NCI-H1417 treated with DMSO at 0.1 percent for 48 hours (cell line): Measurements from ENCODE around the gene PKM.

Source experiments
- DNase-seq: peaks from one replicate; lab custom pipeline; 2025; lab: John Stamatoyannopoulos, UW

The PKM gene

DNA sequence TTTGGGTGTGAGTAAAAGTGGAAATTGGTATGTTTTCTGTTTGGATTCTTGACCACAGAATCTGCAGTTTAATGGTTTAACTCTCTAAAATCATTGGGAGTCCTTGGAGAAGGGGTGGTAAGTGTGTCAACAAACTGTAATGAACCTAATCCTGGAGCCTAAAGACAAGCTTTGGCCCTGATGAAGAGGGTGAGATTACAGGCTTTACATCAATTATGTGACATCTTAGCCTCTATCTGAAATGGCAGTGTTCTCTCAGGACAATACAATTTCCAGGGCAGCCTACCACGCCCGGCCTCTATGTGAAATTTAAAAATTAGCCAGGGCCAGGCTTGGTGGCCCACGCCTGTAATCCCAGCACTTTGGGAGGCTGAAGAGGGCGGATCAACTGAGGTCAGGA is 4.3 kb upstream of the PKM start:
- no peak for DNase-seq

DNA sequence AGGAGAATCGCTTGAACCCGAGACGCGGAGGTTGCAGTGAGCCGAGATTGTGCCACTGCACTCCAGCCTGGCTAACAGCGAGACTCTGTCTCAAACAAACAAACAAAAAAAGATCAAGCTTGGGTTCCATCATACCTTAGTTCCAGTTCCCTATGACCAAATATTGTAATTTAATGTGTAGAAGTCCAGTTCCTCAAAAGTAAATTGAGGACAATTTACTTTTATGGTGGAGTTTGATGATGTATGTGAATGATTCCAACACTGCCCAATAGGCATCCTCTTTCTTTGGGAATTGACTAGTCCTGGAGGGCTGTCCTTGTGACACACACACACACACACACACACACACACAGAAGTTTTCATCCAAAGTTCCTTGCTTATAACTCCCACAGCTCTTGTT is 2.8 kb upstream of the PKM start:
- DNase-seq: no peak

DNA sequence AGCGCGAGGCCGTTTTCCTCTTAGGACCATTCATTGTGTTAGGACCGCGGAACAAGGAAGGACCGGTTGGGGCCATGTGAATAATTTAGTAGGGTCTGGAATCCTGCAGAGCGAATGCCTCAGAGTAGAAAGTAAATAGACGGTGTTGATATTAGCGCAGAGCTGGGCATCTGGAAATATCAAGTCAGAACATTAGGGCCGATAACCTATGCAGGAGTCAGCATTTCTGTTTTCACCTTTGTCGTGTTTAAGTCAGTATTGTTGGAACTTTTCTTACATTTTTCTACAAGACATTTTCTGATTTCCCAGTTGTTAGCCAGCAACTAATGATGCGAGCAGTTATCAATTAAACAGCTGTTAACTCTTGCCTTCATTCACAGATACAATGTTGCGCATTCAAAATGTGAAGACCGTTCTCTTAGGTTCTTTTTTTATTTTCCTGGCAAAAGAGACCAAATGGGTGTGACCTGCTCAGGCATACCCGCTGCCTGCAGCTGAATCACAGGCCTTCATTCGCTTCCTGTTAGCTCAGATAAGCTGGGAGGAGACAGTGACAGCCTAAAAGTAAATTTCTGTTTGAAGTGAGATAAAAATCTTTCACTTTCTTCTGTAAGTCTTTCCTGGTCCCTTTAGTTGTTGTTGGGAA is 966 bp upstream of the PKM start:
- DNase-seq: no peak

DNA sequence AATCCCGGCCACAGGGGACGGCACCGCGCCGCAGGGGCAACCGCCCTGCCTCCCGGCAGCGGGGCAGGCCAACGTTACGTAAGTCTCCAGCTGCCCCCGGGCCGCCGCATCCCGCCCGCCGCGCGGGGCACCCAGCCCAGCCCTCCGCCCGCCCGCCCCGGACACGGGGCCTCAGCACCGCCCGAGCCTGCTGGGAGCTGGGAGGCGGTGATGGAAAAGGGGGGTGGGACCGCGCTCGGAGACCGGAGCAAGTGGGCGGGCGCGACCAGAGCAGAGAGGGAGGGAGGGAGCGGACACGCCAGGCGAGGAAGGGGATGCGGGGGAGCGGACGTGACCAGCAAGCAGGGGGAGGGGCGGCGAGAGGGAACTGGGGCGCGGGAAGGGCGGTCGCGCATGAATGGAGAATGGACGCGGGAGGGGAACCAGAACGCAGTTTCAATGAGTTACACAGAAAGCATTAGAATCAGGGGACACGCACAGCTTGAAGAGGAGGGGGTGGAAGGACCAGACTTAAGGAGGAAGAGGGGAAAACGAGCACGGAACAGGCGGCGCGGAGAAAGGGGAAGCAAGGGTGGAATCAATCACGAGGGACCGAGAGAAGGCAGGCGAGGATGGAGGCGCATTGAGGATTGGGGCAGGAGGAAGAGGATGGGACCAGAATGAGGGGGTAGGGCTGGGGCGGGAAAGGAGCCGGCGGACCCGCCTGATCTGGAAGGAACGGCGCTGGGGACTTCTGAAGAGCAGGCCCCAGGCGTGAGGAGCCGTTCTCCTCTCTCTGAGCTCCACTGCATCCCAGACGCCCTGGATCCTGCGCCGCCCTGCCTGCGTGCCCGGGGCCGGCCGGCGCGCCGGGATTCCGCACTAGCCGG is 559 bp downstream of the PKM start:
- peak; percentile 51 for DNase-seq

DNA sequence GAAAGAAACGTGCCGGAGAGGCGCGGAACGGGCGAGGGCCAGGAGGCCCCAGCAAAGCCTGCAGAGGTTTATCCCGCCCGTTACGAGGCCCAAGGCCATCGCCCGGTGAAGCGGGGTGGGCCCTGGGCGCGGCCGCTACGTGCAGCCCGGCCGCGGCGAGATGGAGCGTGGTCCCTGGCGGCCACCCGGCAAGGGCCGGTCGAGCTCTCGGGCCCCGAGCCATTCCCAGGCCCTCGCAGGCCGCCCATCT is 1.1 kb downstream of the PKM start:
- no peak for DNase-seq

DNA sequence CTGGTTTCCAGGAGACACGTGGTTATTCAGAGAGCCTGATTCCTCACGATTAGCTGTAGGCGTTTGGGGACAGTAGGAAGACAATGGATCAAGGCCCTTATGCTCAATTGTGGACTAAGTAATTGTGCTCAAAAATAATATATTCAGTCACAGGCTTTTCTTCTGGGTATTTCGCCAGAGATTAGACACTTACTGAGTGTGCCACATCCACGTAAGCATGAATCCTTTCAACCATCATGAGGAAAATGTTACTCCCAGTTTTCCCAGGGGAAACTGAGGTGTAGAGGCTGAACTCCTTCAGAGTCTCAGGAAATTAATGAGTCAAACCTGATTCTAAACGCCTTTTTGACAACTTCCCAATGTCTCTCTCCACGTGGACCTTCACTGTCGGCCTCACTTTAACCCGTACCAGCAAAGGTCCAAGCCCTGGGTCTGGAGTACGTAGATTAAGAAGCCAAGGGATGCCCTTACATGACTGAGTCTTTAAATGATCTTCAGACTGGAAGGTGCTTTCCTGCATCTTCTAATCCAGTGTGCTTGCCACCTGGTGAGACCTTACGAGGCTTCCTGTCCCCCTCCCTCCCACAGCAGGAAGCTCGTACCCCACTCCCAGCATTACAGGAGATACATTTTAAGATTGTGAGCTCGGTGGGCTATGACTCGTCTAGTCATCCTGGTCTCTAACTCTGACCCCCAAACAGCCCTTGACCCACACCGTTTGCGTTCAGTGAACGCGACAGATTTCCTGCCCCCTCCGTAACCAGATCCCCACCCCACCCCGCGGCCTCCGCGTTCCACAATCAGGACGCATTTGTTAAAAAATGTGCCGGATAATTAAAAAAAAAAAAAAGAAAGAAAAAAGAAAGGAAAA is 1.7 kb downstream of the PKM start:
- no peak for DNase-seq

DNA sequence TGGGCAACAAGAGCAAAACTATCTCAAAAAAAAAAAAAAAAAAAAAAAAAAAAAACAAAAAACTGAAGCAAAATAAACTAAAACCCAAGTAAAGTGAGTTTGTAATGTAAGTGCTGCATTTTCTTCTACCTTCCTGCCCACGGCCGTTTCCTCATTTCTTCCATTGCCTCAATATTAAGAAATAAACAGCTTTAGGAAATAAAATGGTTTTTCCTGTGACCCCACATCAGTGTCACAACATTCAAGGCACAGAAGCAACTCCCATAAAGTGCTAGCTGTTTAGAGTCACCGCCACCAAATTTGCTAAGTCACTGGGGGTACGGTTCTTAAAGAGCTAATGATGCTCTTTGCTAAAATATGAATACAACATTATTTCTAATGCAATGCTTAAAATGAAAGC is 3.3 kb downstream of the PKM start:
- DNase-seq: no peak

DNA sequence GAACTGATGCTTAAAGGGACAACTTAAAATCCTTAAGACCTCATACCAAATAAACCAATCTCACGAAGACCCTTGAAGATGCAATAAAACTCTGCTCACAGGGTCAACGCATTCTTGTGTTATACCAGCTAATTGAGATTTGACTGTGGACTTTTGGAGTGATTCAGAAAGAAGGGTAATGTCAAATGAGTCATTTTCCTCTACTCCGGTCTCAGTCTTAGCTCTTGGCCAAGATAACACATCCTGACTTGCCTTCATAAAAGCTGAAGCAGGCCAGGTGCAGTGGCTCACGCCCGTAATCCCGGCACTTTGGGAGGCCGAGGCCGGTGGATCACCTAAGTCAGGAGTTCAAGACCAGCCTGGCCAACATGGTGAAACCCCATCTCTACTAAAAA is 3.8 kb downstream of the PKM start:
- DNase-seq: no peak

DNA sequence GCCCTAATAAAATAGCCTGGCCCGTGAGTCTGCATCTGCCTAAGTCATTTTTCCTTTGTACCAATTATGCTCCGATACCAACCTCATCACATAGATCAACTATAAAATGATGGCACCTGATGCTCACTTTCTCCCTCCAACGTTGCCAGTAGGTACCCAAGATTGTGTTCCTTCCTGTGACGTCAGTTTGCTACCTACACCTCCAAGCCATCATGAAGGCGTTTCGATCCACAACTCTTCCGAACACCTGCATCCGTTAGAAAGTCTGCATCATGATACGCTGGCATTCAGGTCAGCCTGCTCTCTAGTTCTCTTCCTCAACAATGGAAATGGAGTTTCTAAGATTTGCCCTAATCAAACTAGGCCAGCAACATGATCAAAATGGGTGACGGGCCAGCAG is 7.7 kb downstream of the PKM start:
- DNase-seq: no peak

DNA sequence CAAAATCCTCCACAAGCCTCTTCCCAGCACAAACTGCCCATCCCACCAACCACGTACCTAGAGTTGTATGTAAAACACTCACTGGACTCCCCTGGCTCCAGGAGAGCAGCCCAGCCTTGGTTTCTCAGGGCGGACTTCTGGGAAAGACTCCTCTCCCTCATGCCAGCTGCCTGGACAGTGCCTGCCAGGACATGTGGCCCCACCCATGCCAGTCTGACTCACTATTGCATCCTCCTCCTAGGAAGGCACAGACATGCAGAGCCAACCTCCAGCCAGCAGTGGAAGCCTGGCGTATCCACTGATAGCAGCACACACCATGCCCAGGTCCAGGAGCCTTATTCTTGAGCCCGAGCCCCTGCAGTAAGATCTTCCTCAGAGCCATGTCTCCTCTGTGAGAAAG is 8.6 kb downstream of the PKM start:
- no peak for DNase-seq

DNA sequence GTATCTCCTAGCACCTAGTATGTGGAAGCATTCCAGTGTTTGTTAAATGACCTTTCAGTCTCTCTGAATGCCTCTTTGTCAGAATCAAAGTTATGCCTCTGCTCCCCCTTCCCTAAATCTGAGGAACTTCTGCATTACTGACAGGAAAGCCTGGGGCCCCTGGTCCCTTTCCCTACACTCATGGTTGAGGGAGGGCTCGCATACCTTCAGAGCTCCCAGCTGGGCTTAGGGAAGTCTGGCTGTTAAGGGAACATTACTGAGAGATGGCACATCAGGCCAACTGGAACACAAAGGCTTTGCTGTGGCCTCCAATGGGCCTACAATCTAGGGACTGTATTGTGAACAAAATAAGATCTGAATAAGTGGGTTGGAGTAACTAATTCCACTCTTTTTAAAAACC is 10.3 kb downstream of the PKM start:
- DNase-seq: no peak

DNA sequence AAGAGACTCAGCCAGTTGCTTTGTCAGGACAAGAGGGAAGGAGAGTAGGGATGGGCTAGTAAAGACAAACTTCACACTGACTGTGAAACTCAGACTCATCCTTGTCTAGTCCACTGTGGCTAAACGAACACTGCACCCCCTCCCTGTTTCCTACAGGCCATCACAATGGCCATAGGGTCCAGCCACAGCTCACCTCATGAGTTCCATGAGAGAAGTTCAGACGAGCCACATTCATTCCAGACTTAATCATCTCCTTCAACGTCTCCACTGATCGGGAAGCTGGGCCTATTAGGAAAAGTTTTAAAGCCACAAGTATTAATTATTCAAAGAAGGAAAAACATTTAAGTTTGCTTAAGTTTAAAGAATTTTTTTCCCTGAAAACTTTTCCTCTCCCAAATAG is 13.8 kb downstream of the PKM start:
- DNase-seq: no peak

DNA sequence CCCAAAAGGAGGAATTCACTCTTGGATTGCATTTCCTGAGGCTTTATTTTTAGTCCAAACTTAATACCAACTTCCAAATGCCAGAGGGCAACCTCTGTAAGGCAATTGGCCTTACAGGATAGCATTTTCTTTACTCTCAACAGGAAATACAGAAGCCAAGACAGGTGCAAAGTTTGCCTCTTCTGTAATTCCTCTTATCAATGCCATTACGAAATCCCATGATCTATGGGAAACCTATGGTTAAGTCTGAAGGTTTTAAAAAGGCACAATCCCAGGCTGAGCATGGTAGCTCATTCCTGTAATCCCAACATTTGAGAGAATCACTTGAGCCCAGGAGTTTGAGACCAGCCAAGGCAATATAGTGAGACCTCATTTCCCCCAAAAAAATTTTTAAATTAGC is 14.9 kb downstream of the PKM start:
- DNase-seq: no peak

DNA sequence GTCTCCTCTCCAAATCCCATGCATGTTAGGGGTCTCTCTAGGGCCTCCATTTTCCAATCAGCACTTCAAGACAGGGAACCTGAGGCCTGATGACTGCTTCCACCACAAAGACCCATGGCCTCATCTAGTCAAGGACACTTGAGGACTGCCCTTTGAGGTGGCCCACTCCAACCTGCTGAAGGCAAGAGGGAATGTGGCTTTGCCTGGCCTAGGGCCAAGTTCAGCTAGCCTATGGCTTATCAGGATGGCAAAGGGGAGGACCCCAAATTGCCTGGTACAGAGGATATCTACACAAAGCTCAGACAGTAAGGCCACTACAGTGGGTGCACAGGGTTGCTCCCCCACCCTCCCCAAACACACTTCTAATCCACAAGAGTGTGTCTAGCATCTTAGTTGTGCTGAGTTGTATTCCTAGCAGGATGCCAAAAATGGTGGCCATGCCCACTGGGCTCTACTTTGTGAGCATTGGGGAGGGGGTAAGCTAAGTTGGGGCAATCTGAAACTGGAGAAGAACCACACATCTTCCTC is 23.4 kb downstream of the PKM start:
- DNase-seq: no peak

DNA sequence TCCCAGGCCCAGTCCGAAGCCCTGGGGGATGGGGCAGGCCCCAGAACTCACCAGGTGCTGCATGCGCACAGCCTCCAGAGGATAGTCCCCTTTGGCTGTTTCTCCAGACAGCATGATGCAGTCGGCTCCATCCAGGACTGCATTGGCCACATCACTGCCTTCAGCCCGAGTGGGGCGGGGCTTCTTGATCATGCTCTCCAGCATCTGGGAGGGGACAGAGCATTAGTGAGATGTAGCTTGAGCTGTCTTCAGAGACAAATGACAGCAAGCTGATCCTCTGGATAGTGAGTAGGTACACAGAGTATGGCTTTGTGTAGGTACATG is 24.4 kb downstream of the PKM start:
- no peak for DNase-seq

DNA sequence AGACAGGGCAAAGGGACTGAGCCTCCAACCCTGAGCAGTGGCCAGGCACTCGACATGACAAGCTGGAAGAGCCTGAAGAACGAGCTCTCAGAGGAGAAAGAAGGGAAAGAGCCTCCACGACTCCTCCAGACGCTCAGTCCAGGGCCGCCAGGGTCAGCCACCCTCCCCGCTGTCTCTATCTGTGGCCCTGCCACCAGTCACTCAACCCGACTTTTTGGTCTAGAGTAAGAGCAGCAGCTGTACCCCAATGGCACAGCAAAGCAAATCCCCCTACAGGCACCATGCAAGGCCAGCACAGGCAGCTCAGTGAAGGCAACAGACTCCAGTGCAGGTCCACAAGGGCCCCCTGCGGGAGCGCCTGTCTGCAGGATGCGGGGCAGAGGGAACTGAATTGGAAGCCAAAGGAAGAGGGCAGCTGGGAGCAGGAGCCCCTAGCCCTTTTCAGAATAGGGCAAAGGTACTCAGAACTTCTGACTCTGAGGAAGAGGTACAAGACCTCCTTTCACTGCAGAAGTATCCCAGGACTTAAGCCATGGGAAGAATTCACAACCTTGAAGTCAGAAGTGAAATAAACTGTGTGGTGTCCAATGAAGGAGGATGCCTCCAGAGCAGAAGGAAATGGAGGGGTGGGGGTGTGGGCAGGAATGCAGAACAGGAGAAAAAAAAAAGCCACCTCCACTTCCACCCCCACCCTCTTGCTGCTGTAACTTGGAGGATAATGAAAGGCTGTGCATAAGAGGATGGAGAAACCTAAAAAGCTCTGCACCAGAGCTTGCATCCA is 24.9 kb downstream of the PKM start:
- DNase-seq: no peak

DNA sequence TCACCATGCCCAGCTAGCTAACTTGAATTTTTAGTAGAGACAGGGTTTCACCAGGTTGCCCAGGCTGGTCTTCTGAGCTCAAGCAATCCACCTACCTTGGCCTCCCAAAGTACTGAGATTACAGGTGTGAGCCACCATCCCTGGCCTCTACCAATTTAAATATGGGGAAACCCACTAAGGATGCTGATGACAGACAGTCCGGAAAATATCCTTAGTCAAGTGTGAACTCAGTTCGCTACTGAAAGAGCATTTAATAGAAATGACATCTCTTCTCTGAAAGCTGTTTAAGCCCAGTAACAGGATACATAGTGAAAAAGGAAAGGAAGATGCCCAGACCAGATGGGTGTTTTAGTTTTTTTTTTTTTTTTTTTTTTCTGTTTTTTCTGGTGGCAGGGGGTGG is 25.7 kb downstream of the PKM start:
- DNase-seq: no peak

DNA sequence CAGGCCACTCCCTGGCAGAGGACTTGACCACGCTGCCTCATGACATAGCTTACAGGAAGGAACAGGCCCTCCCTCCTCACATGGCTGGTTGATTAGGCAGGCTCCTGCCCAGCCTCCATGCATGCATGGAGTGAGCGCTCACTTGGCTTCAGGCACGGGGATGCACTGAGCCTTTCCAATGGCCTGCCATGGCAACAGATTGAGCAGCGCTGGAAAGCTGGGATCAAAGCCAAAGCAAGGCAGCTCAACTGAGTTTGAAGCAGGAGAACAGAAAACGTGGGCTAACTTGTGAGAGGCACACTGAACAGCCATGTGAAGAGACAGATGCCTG is 27.5 kb downstream of the PKM start:
- no peak for DNase-seq

DNA sequence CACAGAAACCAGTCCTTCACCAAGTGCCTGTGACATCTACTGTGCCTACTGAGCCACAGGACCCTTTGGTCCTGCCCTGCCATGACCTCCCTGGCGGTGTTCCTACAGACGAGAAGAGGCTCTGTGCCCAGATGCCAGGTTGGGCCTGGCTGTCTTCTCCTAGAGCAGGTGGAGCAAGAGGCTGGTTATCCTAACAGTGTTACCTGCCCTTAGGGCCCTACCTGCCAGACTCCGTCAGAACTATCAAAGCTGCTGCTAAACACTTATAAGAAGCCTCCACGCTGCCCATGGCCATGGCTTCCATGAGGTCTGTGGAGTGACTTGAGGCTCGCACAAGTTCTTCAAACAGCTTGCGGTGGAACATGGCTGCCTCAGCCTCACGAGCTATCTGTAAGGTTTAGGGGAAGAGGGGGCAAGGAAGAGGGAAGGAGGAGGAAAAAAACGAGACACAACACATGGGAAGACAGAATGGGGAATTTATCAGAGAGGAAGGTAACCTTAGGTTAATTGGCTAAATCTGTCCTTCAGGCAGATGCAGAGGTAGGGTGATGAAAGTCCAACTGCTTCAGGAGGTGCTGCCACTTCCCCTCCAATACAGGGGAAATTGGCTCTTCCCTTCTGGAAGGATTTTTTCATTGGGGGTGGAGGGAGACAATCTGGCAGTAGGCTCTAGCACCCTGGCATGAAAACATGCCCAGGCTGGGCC is 28.0 kb downstream of the PKM start:
- DNase-seq: no peak

DNA sequence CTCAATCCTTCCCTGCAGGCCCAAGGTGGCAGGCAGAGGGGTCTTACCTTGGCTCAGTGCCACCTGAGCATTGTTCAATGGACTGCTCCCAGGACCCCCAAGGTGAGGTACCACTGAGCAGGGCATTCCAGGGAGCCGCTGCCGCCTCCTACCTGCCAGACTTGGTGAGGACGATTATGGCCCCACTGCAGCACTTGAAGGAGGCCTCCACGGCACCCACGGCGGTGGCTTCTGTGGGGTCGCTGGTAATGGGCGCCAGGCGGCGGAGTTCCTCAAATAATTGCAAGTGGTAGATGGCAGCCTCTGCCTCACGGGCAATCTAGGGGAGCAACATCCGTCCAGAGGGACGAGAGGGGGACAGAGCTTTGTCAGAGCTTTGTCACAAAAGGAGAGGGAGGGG is 28.7 kb downstream of the PKM start:
- no peak for DNase-seq

DNA sequence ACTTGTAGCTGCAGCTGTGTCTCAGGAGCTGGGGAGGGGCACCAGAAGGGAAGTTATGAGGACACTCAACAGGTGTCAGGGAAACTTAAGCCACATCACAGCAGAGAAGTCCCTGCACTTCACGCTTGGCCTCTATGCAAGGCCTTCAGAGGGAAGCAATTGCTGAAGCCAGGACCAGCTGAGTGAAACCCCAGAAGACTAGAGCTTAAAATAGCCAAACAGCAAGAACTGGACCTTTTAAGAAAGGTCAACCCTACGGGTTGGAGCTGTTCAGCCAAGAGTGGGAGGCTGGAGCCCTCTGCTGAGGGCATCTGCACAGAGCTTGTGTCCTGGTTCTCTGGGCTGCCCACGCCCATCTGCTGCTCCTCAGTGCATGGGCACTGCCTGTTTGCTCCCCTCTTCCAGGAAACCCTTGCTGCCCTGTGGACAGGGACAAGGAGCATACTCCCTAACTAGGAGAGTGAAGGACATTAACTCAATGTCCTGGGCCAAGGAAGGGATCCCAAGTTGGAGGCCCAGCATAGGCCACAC is 29.5 kb downstream of the PKM start:
- no peak for DNase-seq
